PC-3 (cell line): ENCODE measurements around the gene AGBL1. TPM values are rescaled to one million over a fixed set of nuclear protein-coding genes. Genes with fewer than 3 reads are reported as not detected.

Experiments
- ATAC-seq: fragments of 200-7000 bp; cut with Tn5 transposase; 2 replicates; pipeline ENCODE4 v1.9.1; 2020; ENCODE audit warnings: mild to moderate bottlenecking, moderate library complexity
- BruUV-seq: library from RNA; stranded (reverse); fragments of 400-500 nt; replicated peaks from 2 replicates; lab custom pipeline; 2021; lab: Mats Ljungman, UMichigan
- CTCF ChIA-PET: fragments of 300-600 bp; sonication (Branson Sonifier 250); formaldehyde crosslinking; loops from one replicate; lab custom pipeline; 2022; ENCODE audit warnings: antibody characterized with exemption; lab: Charles Lee
- POLR2A ChIA-PET: fragments of 300-600 bp; sonication (Branson Sonifier 250); formaldehyde crosslinking; loops from one replicate; lab custom pipeline; 2022; ENCODE audit warnings: antibody characterized with exemption; ENCODE audit not compliant: unreplicated experiment; lab: Charles Lee
- DNase-seq: peaks from one replicate; pipeline ENCODE4 v3.0.0-alpha.2; 2015
- H2AFZ ChIP-seq: fragments of 300-600 bp; sonication (generic); 2 replicates; pipeline ENCODE4 v1.6.0; 2016; ENCODE audit warnings: antibody characterized with exemption, low read length
- H3F3A ChIP-seq: fragments of 300-600 bp; sonication (generic); one replicate; pipeline ENCODE4 v1.6.0; 2017; ENCODE audit warnings: antibody characterized with exemption, low read length, control low read depth, mild to moderate bottlenecking; ENCODE audit not compliant: unreplicated experiment
- H3K27ac ChIP-seq: fragments of 300-600 bp; sonication (generic); 2 replicates; pipeline ENCODE4 v1.5.1; 2016; ENCODE audit warnings: mild to moderate bottlenecking, low read length
- H3K27me3 ChIP-seq: fragments of 300-600 bp; sonication (generic); 2 replicates; pipeline ENCODE4 v1.6.1; 2016; ENCODE audit warnings: low read length, mixed read lengths
- H3K36me3 ChIP-seq: fragments of 300-600 bp; sonication (generic); 2 replicates; pipeline ENCODE4 v1.6.1; 2016; ENCODE audit warnings: low read depth, mixed run types, low read length, mixed read lengths
- H3K4me1 ChIP-seq: fragments of 300-600 bp; sonication (generic); 2 replicates; pipeline ENCODE4 v1.5.1; 2016; ENCODE audit warnings: low read length; ENCODE audit not compliant: insufficient read depth
- H3K4me2 ChIP-seq: fragments of 300-600 bp; sonication (generic); 2 replicates; pipeline ENCODE4 v1.6.0; 2016; ENCODE audit warnings: low read length
- H3K4me3 ChIP-seq: fragments of 300-600 bp; sonication (generic); 2 replicates; pipeline ENCODE4 v1.5.1; 2016; ENCODE audit warnings: mild to moderate bottlenecking, low read length, mixed read lengths
- H3K79me2 ChIP-seq: fragments of 300-600 bp; sonication (generic); 2 replicates; pipeline ENCODE4 v1.6.1; 2017; ENCODE audit warnings: low read length, mixed read lengths
- H3K9ac ChIP-seq: fragments of 300-600 bp; sonication (generic); 2 replicates; pipeline ENCODE4 v1.6.0; 2016; ENCODE audit warnings: mild to moderate bottlenecking, low read length
- H3K9me2 ChIP-seq: fragments of 300-600 bp; sonication (generic); replicated peaks from 2 replicates; pipeline ENCODE4 v1.6.1; 2016; ENCODE audit warnings: mixed run types, low read length, mixed read lengths
- H3K9me3 ChIP-seq: fragments of 300-600 bp; sonication (generic); 2 replicates; pipeline ENCODE4 v1.6.1; 2016; ENCODE audit warnings: low read length, mixed read lengths
- H4K20me1 ChIP-seq: fragments of 300-600 bp; sonication (generic); 2 replicates; pipeline ENCODE4 v1.6.1; 2016; ENCODE audit warnings: low read length, mixed read lengths
- CTCF ChIP-seq: fragments of 300-600 bp; sonication (generic); conservative IDR thresholded peaks from 2 replicates; pipeline ENCODE4 v1.5.1; 2017; ENCODE audit warnings: antibody characterized with exemption, low read depth, mild to moderate bottlenecking, low read length
- EZH2 ChIP-seq: fragments of 300-600 bp; sonication (generic); IDR thresholded peaks from one replicate; pipeline ENCODE4 v1.6.1; 2017; ENCODE audit warnings: antibody characterized with exemption, mild to moderate bottlenecking, low read length; ENCODE audit not compliant: unreplicated experiment
- EZH2phosphoT487 ChIP-seq: fragments of 300-600 bp; sonication (generic); IDR thresholded peaks from 2 replicates; pipeline ENCODE4 v1.6.1; 2018; ENCODE audit warnings: mild to moderate bottlenecking, antibody characterized with exemption, low read length, borderline replicate concordance
- intact Hi-C: fragments of 100-400 bp; cut with micrococcal nuclease; formaldehyde crosslinking; loops from 2 replicates; pipeline ENCODE4 v1.9.0; 2023
- total RNA-seq: library from RNA; depleted of rRNA; stranded (reverse); fragments of >200 nt; gene quantifications from 2 replicates; pipeline ENCODE4 v1.2.3, GENCODE V29; 2014

Gene AGBL1
- total RNA-seq, 1 experiment from 2014 or later: not detected

GRCh38 chr15:86540840-86541467, 461.3 kb downstream of the AGBL1 start:
- no peaks in the 10 kb centered on the region for H3F3A ChIP-seq
- CTCF ChIA-PET: no interaction called here

GRCh38 chr15:86541540-86541939, 461.9 kb downstream of the AGBL1 start:
- ChIA-PET POLR2A (no interaction called here), CTCF (no interaction called here)
- DNase-seq (no peak), ATAC-seq (no peak)
- Histone ChIP-seq H4K20me1 (no peaks in the 10 kb centered on the region), H3K4me2 (no peak overlapping the region), H2AFZ (no peak overlapping the region), H3K9ac (no peak overlapping the region), H3F3A (no peaks in the 10 kb centered on the region), H3K27me3 (no peaks in the 10 kb centered on the region), H3K9me2 (no peaks in the 10 kb centered on the region), H3K27ac (no peak overlapping the region), H3K79me2 (no peaks in the 10 kb centered on the region), H3K4me3 (no peak overlapping the region), H3K9me3 (no peaks in the 10 kb centered on the region), H3K4me1 (no peaks in the 10 kb centered on the region), H3K36me3 (no peaks in the 10 kb centered on the region)
- intact Hi-C loops: no loop called here
- no TSS peak for BruUV-seq
- no peak for TF ChIP-seq CTCF
- TF ChIP-seq EZH2phosphoT487: no peak
- no peak for TF ChIP-seq EZH2

More at GRCh38 chr15:86540840-86541467, 461.3 kb downstream of the AGBL1 start:
- Histone ChIP-seq H3K27me3 (no peaks in the 10 kb centered on the region), H4K20me1 (no peaks in the 10 kb centered on the region), H3K4me2 (no peak overlapping the region), H3K9ac (no peak overlapping the region), H3K4me3 (no peak overlapping the region), H3K27ac (no peak overlapping the region), H3K79me2 (no peaks in the 10 kb centered on the region), H3K36me3 (no peaks in the 10 kb centered on the region), H3K4me1 (no peaks in the 10 kb centered on the region), H2AFZ (no peak overlapping the region), H3K9me3 (no peaks in the 10 kb centered on the region), H3K9me2 (no peaks in the 10 kb centered on the region)
- POLR2A ChIA-PET: no interaction called here
- TF ChIP-seq EZH2 (no peak), CTCF (no peak), EZH2phosphoT487 (no peak)
- no TSS peak for BruUV-seq
- ATAC-seq (no peak), DNase-seq (no peak)
- intact Hi-C loops: no loop called here

- intact Hi-C loops: no loop called here
These were observed 470.4 kb downstream of the AGBL1 start for GRCh38 chr15:86550075-86550474.

More at GRCh38 chr15:86550075-86550474, 470.4 kb downstream of the AGBL1 start:
- Histone ChIP-seq H3K27me3 (no peaks in the 10 kb centered on the region), H3K4me2 (no peak overlapping the region), H3K27ac (no peak overlapping the region), H3K9me2 (no peaks in the 10 kb centered on the region), H3K9me3 (no peaks in the 10 kb centered on the region), H3K9ac (no peak overlapping the region), H3K4me1 (no peaks in the 10 kb centered on the region), H3K36me3 (no peaks in the 10 kb centered on the region), H3K79me2 (no peaks in the 10 kb centered on the region), H2AFZ (no peak overlapping the region), H3K4me3 (no peak overlapping the region), H3F3A (no peaks in the 10 kb centered on the region), H4K20me1 (no peaks in the 10 kb centered on the region)
- TF ChIP-seq EZH2phosphoT487: no peak
- TF ChIP-seq EZH2: no peak
- no peak for TF ChIP-seq CTCF
- BruUV-seq: no TSS peak
- no peak for ATAC-seq
- DNase-seq: no peak
- POLR2A ChIA-PET: no interaction called here
- CTCF ChIA-PET: no interaction called here
